GM18517 (cell line): ENCODE results near the gene KCNN2.

Source experiments
- ATAC-seq: cut with Tn5 transposase; IDR thresholded peaks from one replicate; pipeline ENCODE4 v1.9.1; 2021; ENCODE audit warnings: mild to moderate bottlenecking, moderate library complexity; ENCODE audit not compliant: unreplicated experiment

KCNN2 gene

GRCh38 chr5:114361724-114362196 is at the start of gene KCNN2:
Gene KCNN2 (plus strand): TSS chr5:114362070. CDS start chr5:114362140, 70 bp downstream.
- peak; percentile 63 for ATAC-seq

GRCh38 chr5:114312658-114313057 is 49.2 kb upstream of the KCNN2 start:
- no peak for ATAC-seq

GRCh38 chr5:114314061-114314460 is 47.8 kb upstream of the KCNN2 start:
- no peak for ATAC-seq

- no peak for ATAC-seq
Observed at GRCh38 chr5:114316167-114316566, 45.7 kb upstream of the KCNN2 start.

- no peak for ATAC-seq
Observed at GRCh38 chr5:114317751-114318150, 44.1 kb upstream of the KCNN2 start.

GRCh38 chr5:114319236-114319635 is 42.6 kb upstream of the KCNN2 start:
- no peak for ATAC-seq

- no peak for ATAC-seq
Observed at GRCh38 chr5:114319821-114320220, 42.0 kb upstream of the KCNN2 start.

GRCh38 chr5:114324282-114324681 is 37.6 kb upstream of the KCNN2 start:
- ATAC-seq: no peak

GRCh38 chr5:114325541-114325940 is 36.3 kb upstream of the KCNN2 start:
- no peak for ATAC-seq

GRCh38 chr5:114327474-114327873 is 34.4 kb upstream of the KCNN2 start:
- ATAC-seq: no peak

GRCh38 chr5:114327987-114328386 is 33.9 kb upstream of the KCNN2 start:
- no peak for ATAC-seq

- ATAC-seq: no peak
Observed at GRCh38 chr5:114330916-114331531, 30.8 kb upstream of the KCNN2 start.

- no peak for ATAC-seq
Observed at GRCh38 chr5:114332493-114332892, 29.4 kb upstream of the KCNN2 start.

GRCh38 chr5:114332925-114333324 is 28.9 kb upstream of the KCNN2 start:
- ATAC-seq: no peak

- ATAC-seq: no peak
Observed at GRCh38 chr5:114335391-114335790, 26.5 kb upstream of the KCNN2 start.

- no peak for ATAC-seq
Observed at GRCh38 chr5:114339108-114339507, 22.8 kb upstream of the KCNN2 start.

- ATAC-seq: no peak
Observed at GRCh38 chr5:114346181-114346580, 15.7 kb upstream of the KCNN2 start.

GRCh38 chr5:114355086-114355830 is 6.6 kb upstream of the KCNN2 start:
- no peak for ATAC-seq

GRCh38 chr5:114358329-114358728 is 3.5 kb upstream of the KCNN2 start:
- no peak for ATAC-seq

GRCh38 chr5:114360357-114360756 is 1.5 kb upstream of the KCNN2 start:
- ATAC-seq: no peak

GRCh38 chr5:114360816-114361723 is 800 bp upstream of the KCNN2 start:
- ATAC-seq: no peak
